Kidney (tissue), 14 donors: ENCODE data around the gene COX7A2. TPM values are rescaled to one million over a fixed set of nuclear protein-coding genes. Genes with fewer than 3 reads are reported as not detected.

Experiments
- DNase-seq, 5 donors: peaks; one replicate each; pipeline ENCODE4 v3.0.0-alpha.2; 2013 to 2020
- FAIRE-seq: peaks from 2 replicates; lab custom pipeline; 2012; peaks lifted over from hg19 to GRCh38; lab: Jason Lieb, UNC
- H3K27ac ChIP-seq, 2 donors: one replicate each; pipeline ENCODE4 v1.7.0; 2013; ENCODE audit warnings: low read depth in 2 of 2, low read length in 2 of 2, inconsistent platforms in 1 of 2
- H3K27me3 ChIP-seq: one replicate; pipeline ENCODE4 v1.7.1; 2013; ENCODE audit warnings: low read length, inconsistent platforms; ENCODE audit not compliant: control insufficient read depth, insufficient read depth
- H3K36me3 ChIP-seq, 3 donors: one replicate each; pipeline versions ENCODE4 v1.7.0 to v1.7.1; 2013; ENCODE audit warnings: low read length in 3 of 3, control low read depth in 1 of 3, inconsistent platforms in 1 of 3; ENCODE audit not compliant: insufficient read depth in 3 of 3, control insufficient read depth in 2 of 3
- H3K4me1 ChIP-seq, 3 donors: one replicate each; pipeline versions ENCODE4 v1.7.0 to v1.7.1; 2013; ENCODE audit warnings: low read length in 3 of 3, inconsistent platforms in 1 of 3, low read depth in 1 of 3; ENCODE audit not compliant: control insufficient read depth in 2 of 3, insufficient read depth in 2 of 3
- H3K4me3 ChIP-seq, 3 donors: one replicate each; pipeline versions ENCODE4 v1.7.0 to v1.8.1; 2013; ENCODE audit warnings: low read length in 3 of 3, control low read depth in 1 of 3, inconsistent platforms in 1 of 3
- H3K9ac ChIP-seq, 3 donors: one replicate each; pipeline versions ENCODE4 v1.7.0 to v1.7.1; 2013; ENCODE audit warnings: low read length in 3 of 3, control low read depth in 1 of 3, inconsistent platforms in 1 of 3
- H3K9me3 ChIP-seq, 3 donors: one replicate each; pipeline versions ENCODE4 v1.7.0 to v1.7.1; 2013; ENCODE audit warnings: low read length in 3 of 3, control low read depth in 1 of 3, inconsistent platforms in 1 of 3; ENCODE audit not compliant: control insufficient read depth in 2 of 3, insufficient read depth in 1 of 3
- CTCF ChIP-seq: IDR thresholded peaks from 3 replicates; pipeline ENCODE4 v1.5.1; 2012; ENCODE audit warnings: mild to moderate bottlenecking, moderate library complexity, borderline replicate concordance; ENCODE audit not compliant: insufficient read depth; ENCODE audit errors: extremely low read depth
- intact Hi-C: fragments of 100-400 bp; cut with DNase I; formaldehyde crosslinking; loops from one replicate; pipeline ENCODE4 v1.11.1; 2022
- polyA plus RNA-seq: library from polyadenylated mRNA; stranded (reverse); fragments of 350-450 nt; fragmentation: Illumina TruSeq; extraction: RNeasy Lipid Tissue Mini Kit (QIAGEN cat#74804); gene quantifications from one replicate; pipeline ENCODE4 v1.2.3, GENCODE V29; 2014; ENCODE audit warnings: low read depth, low replicate concordance; ENCODE audit not compliant: insufficient read depth
- total RNA-seq: library from RNA; stranded (reverse); fragmentation: NEBNext Ultra II Directional; extraction: Animal tissue kit (Norgen Biotek cat#: 25700); gene quantifications from one replicate; pipeline ENCODE4 v1.2.1, GENCODE V29; 2021
- donor health status: control.
- donor health status: control.
- donor health status: control.
- donor health status: control.
- donor health status: control.
- donor health status: DM: yes; HTN: yes; CAD: no.
- donor health status: Normal renal cell carcinoma (clear cell type).

The COX7A2 gene
- total and polyA plus RNA-seq, 2 donors from 2014 or later = 315 to 812 TPM

- TF ChIP-seq CTCF = no peak
- FAIRE-seq = no peak
Measured at GRCh38 chr6:75224303-75224926, 19.2 kb downstream of the COX7A2 start.

GRCh38 chr6:75223428-75223827 is 20.2 kb downstream of the COX7A2 start:
- Histone ChIP-seq H3K27me3 (no peaks in the 10 kb centered on the region), H3K9me3 (no peaks in the 10 kb centered on the region), H3K36me3 (no peaks in the 10 kb centered on the region), H3K27ac (no peak overlapping the region), H3K4me3 (no peak overlapping the region), H3K4me1 (peaks cover 0 to 5% (median 0%) of the 10 kb centered on the region in 3 donors), H3K9ac (no peak overlapping the region)
- FAIRE-seq (no peak), DNase-seq (peak in 1 of 5 donors; percentile 48)
- intact Hi-C loops = no loop called here
- no peak for TF ChIP-seq CTCF

More at GRCh38 chr6:75224303-75224926, 19.2 kb downstream of the COX7A2 start:
- H3K9me3 ChIP-seq = no peaks in the 10 kb centered on the region
- no peaks in the 10 kb centered on the region for H3K36me3 ChIP-seq
- no peaks in the 10 kb centered on the region for H3K27me3 ChIP-seq
- H3K4me3 ChIP-seq = no peak overlapping the region
- H3K27ac ChIP-seq = no peak overlapping the region
- DNase-seq = peak in 1 of 5 donors; percentile 46
- intact Hi-C loops = no loop called here
- H3K9ac ChIP-seq = no peak overlapping the region
- peaks cover 0 to 5% (median 0%) of the 10 kb centered on the region in 3 donors for H3K4me1 ChIP-seq

GRCh38 chr6:75222261-75222660 is 21.3 kb downstream of the COX7A2 start:
- intact Hi-C loops = no loop called here

More at GRCh38 chr6:75222261-75222660, 21.3 kb downstream of the COX7A2 start:
- FAIRE-seq = peak; percentile 71
- Histone ChIP-seq H3K27ac (peak overlapping the region in 1 of 2 donors; percentile 78), H3K4me3 (no peak overlapping the region), H3K4me1 (peaks cover 0 to 9% (median 0%) of the 10 kb centered on the region in 3 donors), H3K36me3 (no peaks in the 10 kb centered on the region), H3K27me3 (no peaks in the 10 kb centered on the region), H3K9ac (no peak overlapping the region), H3K9me3 (no peaks in the 10 kb centered on the region)
- DNase-seq = no peak
- no peak for TF ChIP-seq CTCF
